Breast epithelium (tissue), 3 donors: ENCODE data around the gene PTGES2.
"Not testable (repeated sequence)": the region's sequence is repeated elsewhere in the genome, so short reads cannot be mapped to it uniquely, and the experiment has no call there.

Experiments
- CTCF ChIP-seq, 3 donors: fragments of 450-650 bp; IDR thresholded peaks; one replicate each; pipeline ENCODE4 v1.5.1; 2016 to 2017; ENCODE audit warnings: antibody characterized with exemption in 3 of 3, mild to moderate bottlenecking in 3 of 3, moderate library complexity in 3 of 3
- POLR2A ChIP-seq: fragments of 450-650 bp; IDR thresholded peaks from one replicate; pipeline ENCODE4 v1.6.1; 2016; ENCODE audit warnings: antibody characterized with exemption, mild to moderate bottlenecking, moderate library complexity

- not testable (repeated sequence) for TF ChIP-seq CTCF (IDR thresholded peaks at IDR 0.05); POLR2A
Observed at GRCh38 chr9:128131346-128131745, 3.8 kb upstream of the PTGES2 start.
